ENCODE data around the gene DMD. TPM values are rescaled to one million over a fixed set of nuclear protein-coding genes. Genes with fewer than 3 reads are reported as not detected.

DMD gene
- total and polyA plus RNA-seq, 12 donors: 28.5 to 228 (median 168) TPM

GRCh38 chrX:31649201-31649600 is 1562.1 kb downstream of the DMD start:
- no peak for ATAC-seq
- Histone ChIP-seq H3K4me3 (no peak overlapping the region), H3K9me3 (no peaks in the 10 kb centered on the region), H3K4me1 (no peaks in the 10 kb centered on the region), H3K27me3 (no peaks in the 10 kb centered on the region), H3K36me3 (no peaks in the 10 kb centered on the region), H3K27ac (no peak overlapping the region)
- no peak for TF ChIP-seq CTCF (IDR thresholded peaks at IDR 0.05)
- DNase-seq: no peak
- intact Hi-C loops (cut with DNase I): no loop called here
- 95 to 98% methylated on average over 3 of the region's 3 CpGs for WGBS, 2 donors

- ATAC-seq (no peak), DNase-seq (no peak)
- intact Hi-C loops (cut with DNase I): no loop called here
- WGBS, 2 donors: 89 to 92% methylated on average over 2 of the region's 2 CpGs
- Histone ChIP-seq H3K9me3 (no peaks in the 10 kb centered on the region), H3K4me3 (no peak overlapping the region), H3K27me3 (no peaks in the 10 kb centered on the region), H3K36me3 (no peaks in the 10 kb centered on the region), H3K4me1 (no peaks in the 10 kb centered on the region), H3K27ac (no peak overlapping the region)
- no peak for TF ChIP-seq CTCF (IDR thresholded peaks at IDR 0.05)
Observed at GRCh38 chrX:31633349-31633748, 1578.0 kb downstream of the DMD start.

DNA sequence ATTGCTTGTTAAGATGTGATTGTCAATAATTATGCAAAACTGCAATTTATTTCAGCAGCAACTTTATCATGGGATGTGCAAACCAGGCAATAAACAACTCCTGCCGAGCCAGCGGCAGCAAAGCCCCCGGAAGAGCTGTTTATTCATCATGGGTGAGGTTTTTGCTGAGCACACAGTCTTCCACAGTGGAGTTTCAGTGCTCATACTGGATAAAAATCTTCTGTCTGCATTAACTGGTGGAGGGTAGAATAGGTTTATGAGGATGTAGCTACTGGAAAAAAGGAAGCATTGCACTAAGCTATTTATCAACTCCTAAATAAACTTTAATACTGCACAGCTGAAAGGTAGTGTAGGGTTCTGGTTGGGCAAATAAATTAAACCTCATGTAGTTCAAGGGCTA is 1582.2 kb downstream of the DMD start:
- no peak overlapping the region for H3K4me3 ChIP-seq
- DNase-seq: no peak
- no peaks in the 10 kb centered on the region for H3K4me1 ChIP-seq
- WGBS, 2 donors: 43 to 52% methylated on average over 3 of the region's 3 CpGs
- intact Hi-C loops (cut with DNase I): loop anchor here in 1 of 10 donors (2.0 kb wide), 1 partner anchor 42 kb away; no protein-coding TSS in a partner anchor
- H3K36me3 ChIP-seq: no peaks in the 10 kb centered on the region
- no peaks in the 10 kb centered on the region for H3K9me3 ChIP-seq
- peaks cover 0 to 4% (median 0%) of the 10 kb centered on the region in 7 donors for H3K27me3 ChIP-seq
- H3K27ac ChIP-seq: no peak overlapping the region
- peak in 1 of 8 donors; percentile 33 for ATAC-seq
- no peak for TF ChIP-seq CTCF (IDR thresholded peaks at IDR 0.05)

DNA sequence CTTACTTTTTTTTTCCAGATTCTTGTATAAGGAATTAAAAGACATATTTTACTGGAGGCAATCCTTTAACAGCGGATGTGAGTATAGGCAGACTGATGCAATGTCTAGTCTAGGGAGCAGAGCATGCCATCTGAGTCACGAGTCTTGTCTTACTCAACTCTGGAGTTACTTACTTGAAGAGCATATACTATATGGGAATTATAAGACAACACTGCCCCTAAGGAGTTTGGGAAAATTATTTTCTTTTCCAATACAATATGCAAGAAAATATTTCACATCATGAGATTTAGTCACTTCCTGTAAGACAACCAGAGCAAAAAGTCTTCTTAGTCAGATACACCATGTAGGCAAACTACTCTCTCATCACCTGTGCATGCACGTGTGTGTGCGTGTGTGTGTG is 1602.2 kb downstream of the DMD start:
- Histone ChIP-seq H3K27ac (no peak overlapping the region), H3K4me1 (no peaks in the 10 kb centered on the region), H3K27me3 (no peaks in the 10 kb centered on the region), H3K4me3 (no peak overlapping the region), H3K36me3 (no peaks in the 10 kb centered on the region), H3K9me3 (no peaks in the 10 kb centered on the region)
- DNase-seq: no peak
- intact Hi-C loops (cut with DNase I): no loop called here
- TF ChIP-seq CTCF (IDR thresholded peaks at IDR 0.05): no peak
- ATAC-seq: no peak
- 92% methylated on average over 4 of the region's 4 CpGs for WGBS, 2 donors
